Endometrial microvascular endothelial cells (primary cell): ENCODE results near the gene STARD9. TPM values are rescaled to one million over a fixed set of nuclear protein-coding genes. Genes with fewer than 3 reads are reported as not detected.

ENCODE experiments used
- in situ Hi-C: cut with HindIII; loops from 2 replicates; pipeline ENCODE4 v1.10.0; 2017; ENCODE audit warnings: low sequenced_read_pairs, low pct_unique_long_range_greater_than_20kb; ENCODE audit errors: inconsistent ontology term
- total RNA-seq: library from RNA; depleted of rRNA; stranded (reverse); fragments of >200 nt; gene quantifications from one replicate; pipeline ENCODE4 v1.2.3, GENCODE V29; 2015; ENCODE audit errors: inconsistent ontology term

STARD9 gene
- total RNA-seq, 1 donor from 2014 or later = 3.2 TPM

DNA sequence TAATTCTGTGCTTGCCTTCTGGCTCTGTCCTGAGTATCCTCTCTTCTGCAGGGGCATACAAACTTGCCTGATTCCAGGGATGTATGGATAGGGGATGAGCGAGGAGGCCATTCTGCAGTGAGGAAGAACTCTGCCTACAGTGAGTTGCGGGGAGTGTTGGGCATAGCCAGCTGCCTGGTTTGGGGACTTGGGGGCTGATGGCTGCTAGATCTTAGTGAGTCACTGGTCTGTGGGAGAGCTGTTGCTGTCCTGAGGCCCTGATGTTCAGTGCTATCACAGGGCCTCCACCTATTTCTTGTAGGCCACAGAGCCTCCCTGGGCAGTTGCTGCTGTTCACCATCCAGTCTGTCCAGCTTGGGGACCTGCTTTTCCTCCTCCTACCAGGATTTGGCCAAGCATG, 141.2 kb downstream of the STARD9 start:
- in situ Hi-C loops = no loop called here

DNA sequence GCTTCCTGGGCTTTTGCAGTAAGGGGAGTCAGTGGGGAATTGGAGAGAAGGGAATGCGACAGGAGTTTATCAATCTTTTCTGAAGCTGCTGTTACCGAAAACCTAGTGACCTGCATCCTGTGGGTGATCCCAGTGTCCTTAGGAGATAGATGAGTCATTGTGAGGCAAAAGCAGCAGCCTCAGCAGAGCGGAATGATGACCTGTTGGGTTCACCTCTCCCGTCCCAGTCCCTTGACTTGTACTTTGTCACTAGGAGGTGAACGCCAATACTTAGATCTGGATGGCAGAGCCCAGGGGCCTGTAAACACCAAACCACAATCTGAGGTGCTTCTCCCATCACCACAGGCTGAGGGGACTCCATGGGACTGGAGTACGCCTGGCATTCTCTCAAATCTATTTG, 143.6 kb downstream of the STARD9 start:
- in situ Hi-C loops = no loop called here

DNA sequence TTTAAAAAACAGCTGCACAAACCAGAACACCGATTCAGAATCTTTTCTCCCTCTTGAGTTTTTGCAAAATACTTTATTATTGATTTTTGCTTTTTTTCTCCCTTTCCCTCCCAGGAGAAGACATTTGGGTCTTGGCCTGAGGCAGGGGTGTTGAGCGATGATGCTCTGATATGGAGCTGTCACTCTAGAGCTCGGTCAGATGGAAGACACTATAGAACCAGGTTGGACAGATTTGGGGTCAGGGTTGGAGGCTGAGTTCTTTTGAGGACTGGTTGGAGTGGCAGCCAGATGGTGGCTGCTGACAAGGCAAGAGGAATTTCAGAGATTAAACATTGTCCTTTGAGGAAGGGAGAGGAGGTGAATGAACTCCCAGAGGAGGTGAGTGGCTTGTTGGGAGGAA, 144.7 kb downstream of the STARD9 start:
- in situ Hi-C loops = no loop called here

DNA sequence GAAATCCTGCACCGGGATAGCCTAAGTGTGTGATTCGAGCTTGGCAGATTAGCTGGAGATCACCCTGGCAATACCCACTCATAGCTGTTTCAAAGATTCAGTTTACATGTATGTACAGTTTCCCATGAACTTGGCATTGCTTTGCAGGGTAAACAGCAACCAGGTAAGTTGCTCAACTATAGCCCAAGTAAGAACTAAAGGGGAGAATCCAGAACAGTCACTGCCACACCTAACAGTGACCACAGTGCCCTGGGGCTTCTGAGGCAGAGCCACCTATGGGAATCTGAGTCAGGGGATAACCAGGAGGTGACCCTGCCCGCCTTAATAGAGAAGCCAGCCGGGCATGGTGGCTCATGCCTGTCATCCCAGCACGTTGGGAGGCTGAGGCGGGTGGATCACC, 145.6 kb downstream of the STARD9 start:
- in situ Hi-C loops = no loop called here

DNA sequence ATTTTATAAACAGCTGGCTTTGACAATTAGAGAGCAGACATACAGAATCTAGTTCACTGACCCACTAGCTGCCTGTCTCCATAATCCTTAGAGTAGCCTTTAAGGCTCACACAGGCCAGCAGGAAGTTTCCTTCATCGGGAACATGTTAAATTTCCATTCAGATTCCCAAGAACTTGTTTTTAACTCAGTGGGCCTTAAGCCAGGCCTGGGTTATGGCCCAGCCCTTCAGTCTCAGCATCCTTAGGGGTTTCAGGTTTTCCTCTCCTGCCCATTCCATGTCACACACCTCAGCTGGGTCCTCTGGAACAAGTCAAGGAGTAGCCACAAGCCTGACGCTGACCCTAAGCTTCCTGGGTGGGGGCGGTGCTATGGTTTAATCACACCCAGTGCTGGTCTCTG, 146.5 kb downstream of the STARD9 start:
- in situ Hi-C loops = no loop called here

DNA sequence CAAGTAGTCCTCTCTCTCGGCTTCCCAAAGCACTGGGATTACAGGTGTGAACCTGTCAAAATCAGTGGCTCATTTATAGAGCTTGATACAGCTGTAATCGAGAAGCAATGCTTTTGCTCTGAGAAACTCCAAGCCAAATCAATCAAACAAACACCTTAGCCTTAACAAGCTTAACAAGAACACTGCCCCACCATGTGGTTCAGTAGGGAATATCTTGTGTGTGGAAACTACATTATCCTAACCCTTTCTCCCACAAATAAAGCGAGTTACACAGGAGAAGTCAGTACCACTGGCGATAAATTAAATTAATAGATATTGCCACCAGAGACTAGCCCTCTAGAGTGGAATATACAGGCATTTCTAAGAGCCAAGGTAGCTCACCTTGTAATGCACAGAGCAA, 147.7 kb downstream of the STARD9 start:
- in situ Hi-C loops = no loop called here

DNA sequence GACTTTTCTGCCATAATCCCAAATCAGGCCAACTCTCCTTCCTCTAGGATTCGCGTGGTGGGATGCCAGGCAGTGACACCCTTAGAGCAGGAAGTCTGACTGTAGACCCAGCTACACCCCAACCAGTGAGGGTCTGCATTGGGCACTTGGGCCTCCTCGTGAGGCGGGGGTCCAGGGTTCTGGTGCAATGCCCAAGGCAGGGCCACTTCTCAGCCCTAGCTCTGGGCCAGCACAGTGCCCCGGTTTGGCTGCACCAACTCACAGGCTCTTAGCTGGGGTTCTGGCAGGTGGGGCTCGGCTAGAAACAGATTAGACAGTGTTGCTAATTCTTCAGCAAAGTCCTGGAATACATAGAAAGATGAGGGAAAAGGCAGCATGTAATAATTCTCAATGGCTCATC, 148.9 kb downstream of the STARD9 start:
- in situ Hi-C loops = no loop called here

DNA sequence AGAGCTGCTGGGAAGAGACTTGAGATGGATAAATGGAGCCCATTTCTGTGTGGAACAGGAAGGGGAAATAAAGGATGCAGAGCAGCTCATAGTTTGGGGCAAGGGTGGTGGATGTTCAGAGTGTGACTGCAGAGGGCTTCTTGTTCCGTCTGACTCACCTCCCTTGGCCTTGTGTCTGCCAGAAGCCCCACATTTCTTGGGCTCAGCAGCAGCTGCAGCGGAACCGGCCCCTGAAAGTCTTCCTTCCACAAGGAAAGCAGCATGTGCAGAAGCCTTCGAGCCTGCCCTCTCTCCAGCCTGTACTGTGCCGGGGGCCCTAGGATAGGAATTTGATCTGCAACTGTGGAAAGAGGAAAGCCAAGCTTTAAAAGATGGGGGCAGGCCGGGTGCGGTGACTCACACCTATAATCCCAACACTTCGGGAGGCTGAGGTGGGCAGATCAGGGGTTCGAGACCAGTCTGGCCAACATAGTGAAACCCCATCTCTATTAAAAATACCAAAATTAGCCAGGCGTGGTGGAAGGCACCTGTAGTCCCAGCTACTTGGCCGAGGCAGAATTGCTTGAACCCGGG, 150.0 kb downstream of the STARD9 start:
- in situ Hi-C loops = no loop called here

DNA sequence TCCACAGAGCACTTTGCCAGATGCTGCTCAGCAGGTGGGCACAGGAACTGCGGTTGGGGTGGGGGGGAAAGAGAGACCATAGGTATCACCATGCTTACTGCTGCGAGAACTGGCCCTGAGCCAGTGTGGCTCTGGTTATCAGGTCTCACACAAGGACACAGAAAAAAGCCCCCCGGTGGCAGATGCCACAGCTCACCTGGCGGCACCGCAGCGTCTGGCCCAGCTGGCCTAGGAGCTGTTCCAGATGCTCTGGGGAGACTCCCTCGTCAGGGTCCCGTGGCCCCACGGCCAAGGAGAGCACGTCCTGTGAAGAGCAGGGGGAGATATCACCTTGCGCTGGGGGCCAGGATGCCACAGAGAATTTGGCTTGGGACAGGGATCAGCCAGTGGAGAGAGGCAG, 150.7 kb downstream of the STARD9 start:
- in situ Hi-C loops = no loop called here

DNA sequence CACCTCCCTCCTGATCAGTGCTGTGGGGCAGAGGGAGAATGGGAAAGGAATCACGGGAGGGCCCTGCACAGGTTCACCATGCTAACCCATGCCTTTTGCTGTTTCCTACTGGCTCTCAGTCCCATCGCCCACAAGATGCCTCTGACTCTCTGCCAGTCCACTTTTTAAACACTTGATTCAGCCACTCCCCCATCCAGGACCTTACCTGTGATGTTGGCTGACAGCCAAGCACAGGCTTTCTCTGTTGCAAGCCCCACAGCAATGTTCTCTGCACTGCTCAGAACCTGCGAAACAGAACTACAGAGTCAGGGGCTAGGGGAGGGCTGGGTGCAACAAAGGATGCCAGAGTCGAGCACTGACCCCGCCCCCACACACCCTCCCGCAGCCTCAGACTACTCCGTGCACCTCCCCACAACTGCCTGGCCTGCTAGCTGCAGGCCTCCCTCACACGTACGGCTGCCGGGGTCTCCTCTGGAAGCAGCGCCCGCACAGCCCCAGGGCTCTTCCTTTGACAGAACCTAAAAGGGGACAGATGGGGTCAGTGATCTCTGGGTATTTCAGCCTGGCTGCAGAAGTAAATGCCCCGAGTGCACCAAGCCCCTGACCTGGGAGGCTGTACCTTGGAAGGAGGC, 152.5 kb downstream of the STARD9 start:
- in situ Hi-C loops = no loop called here

DNA sequence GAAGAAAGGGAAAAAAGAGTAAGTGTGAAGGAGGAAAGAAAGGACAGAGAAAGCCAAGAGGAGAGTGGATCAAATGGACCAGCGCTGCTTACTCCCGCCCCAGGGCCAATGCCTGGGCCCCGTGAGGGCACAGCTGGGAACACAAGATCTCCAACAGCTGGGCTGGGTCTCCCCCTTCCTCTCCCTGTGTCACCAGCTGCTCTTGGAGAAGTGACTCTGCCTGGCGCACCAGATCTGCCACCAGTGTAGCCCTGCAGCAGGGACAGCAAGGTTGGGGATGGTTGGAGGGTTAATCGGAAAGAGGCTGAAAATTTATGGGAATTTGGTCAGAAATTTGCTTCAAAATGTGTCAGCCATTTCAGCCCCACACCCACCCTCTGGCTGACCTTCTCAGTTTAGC, 153.2 kb downstream of the STARD9 start:
- in situ Hi-C loops = no loop called here

DNA sequence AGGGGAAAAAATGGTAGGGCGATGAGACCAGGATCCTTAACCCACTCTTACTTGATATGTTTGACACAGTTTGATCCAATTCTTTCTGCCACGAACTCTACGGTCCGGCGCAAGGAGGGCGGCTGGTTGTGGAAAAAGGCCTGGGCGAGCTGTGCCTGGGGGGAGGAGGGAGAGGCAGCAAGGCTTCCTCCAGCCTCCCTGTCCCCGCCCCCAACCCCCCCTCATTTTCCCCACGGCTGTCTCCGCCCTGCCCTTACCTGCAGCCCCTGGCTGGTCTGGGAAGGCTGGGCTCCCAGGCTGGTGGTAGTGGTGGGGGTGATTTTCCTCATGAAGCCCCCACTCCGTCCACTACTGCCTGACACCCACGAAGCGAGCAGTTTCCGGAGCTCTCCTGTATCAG, 153.6 kb downstream of the STARD9 start:
- in situ Hi-C loops = no loop called here

DNA sequence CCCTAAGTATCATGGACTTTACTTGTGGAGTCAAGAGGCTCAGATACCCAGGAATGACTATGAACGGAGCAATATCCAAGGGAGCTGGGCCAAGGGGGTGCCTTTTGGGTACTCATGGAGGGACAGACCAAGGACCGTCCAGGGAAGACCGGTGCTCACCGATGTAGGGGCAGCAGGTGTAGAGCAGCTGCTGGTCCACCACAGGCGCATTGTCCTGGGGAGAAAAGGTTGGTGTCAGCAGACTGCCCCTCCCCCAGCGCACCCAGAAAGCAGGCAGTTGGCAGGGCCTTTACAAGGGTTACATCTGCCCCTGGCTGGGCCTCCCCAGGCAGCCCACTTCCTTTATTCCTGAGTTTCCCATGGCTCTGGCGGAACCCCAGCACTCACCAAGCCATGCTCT, 154.0 kb downstream of the STARD9 start:
- in situ Hi-C loops = no loop called here

DNA sequence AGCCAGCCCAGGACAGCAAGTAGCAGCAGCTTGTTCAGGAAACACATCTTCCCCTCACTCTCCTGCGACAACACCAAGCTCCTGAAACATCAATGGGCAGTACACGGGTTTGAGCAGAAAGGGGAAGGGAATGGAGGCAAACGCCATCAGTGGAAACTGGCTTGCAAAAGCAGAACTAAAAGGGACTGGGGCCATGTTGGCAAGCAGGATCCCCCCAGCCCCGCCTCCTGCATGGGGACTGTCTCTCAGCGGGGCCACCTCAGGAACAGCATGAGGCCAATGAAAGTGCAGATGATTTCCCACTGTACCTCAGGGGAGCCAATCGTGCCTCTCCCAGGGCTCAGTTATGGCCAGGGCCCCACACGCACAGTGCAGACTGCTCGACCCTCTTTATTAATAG, 154.7 kb downstream of the STARD9 start:
- in situ Hi-C loops = no loop called here

DNA sequence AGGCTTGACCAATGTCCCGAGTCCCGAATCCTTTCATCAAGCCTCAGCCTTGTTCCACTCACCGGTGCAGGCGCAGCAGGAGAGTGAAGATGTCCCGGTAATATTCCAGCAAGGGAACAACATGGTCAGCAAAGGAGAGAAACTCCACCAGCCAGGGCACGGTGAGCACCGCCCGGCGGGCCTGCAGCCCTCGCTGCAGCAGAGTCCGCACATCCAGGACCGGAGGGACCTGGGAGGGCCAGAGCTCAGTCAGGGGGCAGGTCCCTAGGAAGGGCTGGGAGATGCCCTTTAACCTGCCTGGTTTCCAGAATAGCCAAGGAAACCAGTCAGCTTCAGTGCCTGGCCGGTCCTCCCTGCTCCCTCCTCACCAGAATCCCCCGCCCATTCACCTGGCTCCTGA, 155.1 kb downstream of the STARD9 start:
- in situ Hi-C loops = no loop called here

DNA sequence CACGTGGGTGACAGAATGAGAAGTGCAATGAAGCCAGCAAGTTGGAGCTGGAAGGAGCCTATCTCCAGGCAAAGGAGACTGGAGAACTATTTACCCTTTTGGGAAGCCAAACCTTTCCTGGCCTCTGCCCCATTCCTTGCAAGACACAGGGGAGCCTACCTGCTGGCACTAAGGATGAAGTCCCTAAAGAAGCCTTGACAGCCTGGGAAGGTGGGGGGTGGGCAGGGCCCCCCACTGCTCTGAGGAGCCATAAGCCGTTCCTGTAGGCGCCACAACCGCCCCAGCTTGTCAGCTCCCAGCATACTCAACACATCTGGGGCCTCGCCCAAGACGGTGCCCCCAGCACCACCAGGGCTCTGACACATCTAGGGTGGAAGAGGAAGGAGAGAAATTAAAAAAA, 156.1 kb downstream of the STARD9 start:
- in situ Hi-C loops = no loop called here

DNA sequence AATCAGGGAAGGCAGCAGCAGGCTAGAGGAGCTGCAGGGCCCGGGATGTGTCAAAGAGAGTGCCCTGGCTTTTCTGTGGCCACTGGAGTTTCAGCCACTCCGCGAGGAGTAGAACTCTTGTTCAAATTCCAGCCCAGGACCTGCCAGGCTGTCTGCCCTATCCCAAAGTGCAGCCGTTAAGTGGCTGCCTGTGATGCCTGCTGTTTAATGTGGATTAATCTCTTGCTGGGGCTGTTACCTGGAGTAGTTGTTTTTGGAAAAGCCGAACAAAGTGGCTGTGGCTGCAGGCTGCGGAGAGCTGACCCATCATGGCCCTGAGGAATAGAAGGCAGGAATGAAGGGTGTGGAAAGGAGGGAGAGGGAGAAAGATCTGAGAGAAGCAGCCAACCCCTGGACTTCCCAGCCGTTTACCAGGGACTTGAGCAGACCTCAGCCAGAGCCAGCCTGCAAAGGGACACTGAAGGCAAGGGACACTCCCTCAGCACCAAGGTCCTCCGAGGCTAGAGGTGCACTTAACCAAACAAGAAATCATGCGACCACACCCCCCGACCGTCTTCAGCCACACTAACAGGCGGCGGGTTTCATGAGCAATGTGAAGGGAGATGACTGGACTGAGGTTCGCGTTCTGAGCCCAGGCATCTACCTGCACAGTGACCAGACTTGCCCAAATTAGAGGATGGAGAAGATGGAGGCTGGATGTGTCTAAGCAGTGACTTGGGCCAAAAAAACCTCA, 156.9 kb downstream of the STARD9 start:
- in situ Hi-C loops = no loop called here

DNA sequence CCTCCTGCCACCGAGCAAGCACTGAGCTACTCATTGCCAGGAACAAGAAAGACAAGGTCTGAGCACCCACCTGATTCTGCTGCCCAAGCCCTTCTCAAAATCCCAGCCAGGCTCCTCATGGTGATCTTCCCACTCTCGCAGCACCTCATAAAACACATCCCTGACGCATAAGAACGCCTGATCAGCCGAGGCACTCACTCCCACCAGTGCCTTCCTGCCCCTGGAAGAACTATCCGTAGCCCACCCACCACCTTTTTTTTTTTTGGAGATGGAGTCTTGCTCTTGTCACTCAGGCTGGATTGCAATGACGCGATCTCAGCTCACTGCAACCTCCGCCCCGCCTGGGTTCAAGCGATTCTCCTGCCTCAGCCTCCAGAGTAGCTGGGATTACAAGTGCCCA, 157.6 kb downstream of the STARD9 start:
- in situ Hi-C loops = no loop called here

DNA sequence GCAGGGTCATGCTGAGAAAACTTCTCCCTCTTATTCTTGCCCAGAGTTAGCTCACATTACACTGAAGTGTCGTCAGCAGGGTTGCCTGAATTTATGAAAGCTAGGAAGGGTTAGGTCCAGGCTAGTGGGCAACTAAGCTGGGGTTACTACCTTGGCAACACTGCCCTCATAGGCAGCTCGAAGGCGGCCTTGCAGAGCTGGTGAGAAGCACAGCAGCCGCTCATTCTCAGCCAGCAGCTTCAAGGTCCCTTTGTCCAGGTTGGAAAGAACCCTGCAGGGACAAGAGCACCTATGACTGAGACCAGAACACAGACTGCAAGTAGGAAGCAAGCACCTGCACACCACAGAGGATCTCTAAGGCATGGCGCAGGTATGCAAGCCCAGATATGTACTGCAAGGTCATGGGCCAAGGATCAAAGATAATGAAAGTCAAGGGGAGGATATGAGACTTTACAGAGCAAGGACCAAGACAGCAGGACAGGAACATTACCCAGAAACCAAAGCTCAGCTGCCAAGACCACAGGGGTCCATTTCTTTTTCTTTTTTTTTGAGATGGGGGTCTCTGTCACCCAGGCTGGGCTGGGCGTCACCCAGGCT, 158.8 kb downstream of the STARD9 start:
- in situ Hi-C loops = no loop called here
